Mononuclear cell (primary cell): ENCODE measurements around the gene SLC4A11. TPM values are rescaled to one million over a fixed set of nuclear protein-coding genes. Genes with fewer than 3 reads are reported as not detected.
"Not testable (repeated sequence)": the region's sequence is repeated elsewhere in the genome, so short reads cannot be mapped to it uniquely, and the experiment has no call there.

Source experiments
- H3K27me3 ChIP-seq: 2 replicates; pipeline ENCODE4 v1.6.0; 2011; ENCODE audit warnings: low read length, control low read depth; ENCODE audit not compliant: insufficient read depth
- H3K4me1 ChIP-seq: 2 replicates; pipeline ENCODE4 v1.5.1; 2011; ENCODE audit warnings: mild to moderate bottlenecking, low read length, control low read depth; ENCODE audit not compliant: insufficient read depth
- H3K4me3 ChIP-seq: 2 replicates; pipeline ENCODE4 v1.5.1; 2011; ENCODE audit warnings: mild to moderate bottlenecking, low read length, moderate library complexity
- H3K9me3 ChIP-seq: 2 replicates; pipeline ENCODE4 v1.5.1; 2011; ENCODE audit warnings: low read depth, mild to moderate bottlenecking, control low read depth, low read length
- total RNA-seq: library from RNA; depleted of rRNA; stranded (reverse); fragments of >200 nt; gene quantifications from one replicate; pipeline ENCODE4 v1.2.3, GENCODE V29; 2012

Gene SLC4A11
- total RNA-seq, 1 donor, result 0.21 TPM

GRCh38 chr20:3226864-3227263 is 12.1 kb downstream of the SLC4A11 start:
- Histone ChIP-seq H3K9me3 (no peaks in the 10 kb centered on the region), H3K4me3 (no peak overlapping the region), H3K27me3 (no peaks in the 10 kb centered on the region), H3K4me1 (peaks cover 19% of the 10 kb centered on the region)

DNA sequence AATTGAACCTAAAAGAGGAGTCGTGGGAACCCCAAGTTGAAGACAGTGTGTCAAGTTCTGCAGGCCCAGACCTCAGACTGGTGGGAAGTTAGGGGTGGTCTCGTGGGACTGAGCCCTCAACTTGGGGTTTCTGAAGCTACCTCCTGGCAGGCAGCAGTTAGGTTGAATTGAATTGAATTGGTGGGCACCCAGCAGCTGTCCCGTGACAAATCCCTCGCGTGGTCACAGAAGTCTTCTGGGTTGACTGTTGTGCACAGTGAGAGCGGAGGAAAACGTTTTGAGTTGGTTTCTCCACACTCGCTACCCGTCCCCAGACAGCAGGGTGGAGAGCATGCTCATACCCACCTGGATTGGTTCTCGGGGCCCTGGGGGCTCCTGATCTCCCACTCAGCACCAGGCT is 12.9 kb downstream of the SLC4A11 start:
- H3K4me3 ChIP-seq, result no peak overlapping the region
- H3K27me3 ChIP-seq, result no peaks in the 10 kb centered on the region
- no peaks in the 10 kb centered on the region for H3K9me3 ChIP-seq
- peaks cover 19% of the 10 kb centered on the region for H3K4me1 ChIP-seq

DNA sequence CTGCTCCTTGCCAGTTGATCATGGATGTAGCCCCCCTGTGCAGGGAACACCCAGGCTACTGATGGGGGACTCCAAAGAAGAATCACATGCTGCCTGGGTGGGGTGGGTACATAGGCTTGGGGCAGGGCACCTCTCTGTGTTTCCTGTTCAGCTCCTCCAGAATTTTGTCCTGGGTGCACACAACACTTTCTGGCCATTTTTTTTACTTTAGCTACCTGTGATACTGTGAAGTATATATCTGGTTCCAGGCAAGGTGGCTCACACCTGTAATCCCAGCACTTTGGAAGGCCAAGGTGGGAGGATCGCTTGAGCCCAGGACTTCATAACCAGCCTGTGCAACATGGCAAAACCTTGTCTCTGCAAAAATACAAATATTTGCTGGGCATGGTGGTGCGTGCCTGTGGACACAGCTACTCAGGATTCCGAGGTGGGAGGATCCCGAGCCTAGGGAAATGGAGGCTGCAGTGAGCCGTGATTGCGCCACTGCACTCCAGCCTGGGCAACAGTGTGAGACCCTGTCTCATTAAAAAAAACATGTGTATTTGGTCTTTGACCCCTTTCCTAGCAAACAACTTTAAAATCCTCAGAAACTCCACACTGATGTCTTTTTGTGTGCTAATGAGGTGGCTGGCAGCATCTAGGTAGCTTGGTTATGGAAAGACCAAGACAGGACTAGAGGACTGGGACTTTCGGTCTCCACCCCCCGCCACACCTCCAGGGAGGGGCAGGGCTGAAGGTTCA is 14.1 kb downstream of the SLC4A11 start:
- Histone ChIP-seq H3K9me3 (no peaks in the 10 kb centered on the region), H3K4me3 (no peak overlapping the region), H3K27me3 (no peaks in the 10 kb centered on the region), H3K4me1 (peaks cover 19% of the 10 kb centered on the region)

DNA sequence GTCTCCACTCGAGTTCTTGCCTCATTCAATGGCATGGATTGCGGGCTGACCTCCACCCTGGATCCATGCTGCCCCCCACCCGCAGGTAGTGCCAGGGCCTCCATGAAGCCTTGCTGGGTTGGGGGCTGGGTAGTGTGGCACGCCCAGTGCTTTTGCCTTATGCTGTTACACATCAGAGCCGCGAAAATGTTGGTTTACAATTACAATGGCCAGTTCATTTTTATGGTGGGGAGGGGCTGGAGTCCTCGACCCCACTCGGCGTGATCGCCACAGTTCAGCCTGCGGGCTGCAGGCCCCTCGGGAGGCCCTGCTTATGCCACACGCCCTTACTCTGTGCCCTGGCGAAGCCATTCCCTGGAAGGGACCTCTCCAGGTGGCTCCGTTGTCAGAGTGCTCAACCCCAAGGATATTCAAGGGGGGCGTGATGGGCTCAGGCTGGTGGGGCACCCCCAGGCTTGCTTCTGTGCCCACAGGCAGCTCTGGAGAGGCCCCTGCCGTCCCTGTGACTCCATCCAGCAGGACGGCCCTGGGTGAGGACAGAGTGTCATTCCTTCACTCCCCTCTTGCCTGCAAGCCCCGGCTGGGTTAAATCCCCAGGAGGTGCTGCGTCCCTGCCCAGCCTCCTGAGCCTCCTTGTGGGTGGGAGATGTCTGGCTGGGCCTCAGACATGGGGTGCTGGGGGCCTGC is 14.9 kb downstream of the SLC4A11 start:
- H3K4me3 ChIP-seq, result no peak overlapping the region
- no peaks in the 10 kb centered on the region for H3K9me3 ChIP-seq
- no peaks in the 10 kb centered on the region for H3K27me3 ChIP-seq
- H3K4me1 ChIP-seq, result peaks cover 19% of the 10 kb centered on the region

GRCh38 chr20:3223651-3223993 is 15.4 kb downstream of the SLC4A11 start:
- H3K27me3 ChIP-seq, result no peaks in the 10 kb centered on the region
- no peaks in the 10 kb centered on the region for H3K9me3 ChIP-seq
- no peak overlapping the region for H3K4me3 ChIP-seq
- H3K4me1 ChIP-seq, result peaks cover 23% of the 10 kb centered on the region

GRCh38 chr20:3222635-3223600 is 16.1 kb downstream of the SLC4A11 start:
- no peaks in the 10 kb centered on the region for H3K27me3 ChIP-seq
- H3K9me3 ChIP-seq, result no peaks in the 10 kb centered on the region
- no peak overlapping the region for H3K4me3 ChIP-seq
- peaks cover 28% of the 10 kb centered on the region for H3K4me1 ChIP-seq

DNA sequence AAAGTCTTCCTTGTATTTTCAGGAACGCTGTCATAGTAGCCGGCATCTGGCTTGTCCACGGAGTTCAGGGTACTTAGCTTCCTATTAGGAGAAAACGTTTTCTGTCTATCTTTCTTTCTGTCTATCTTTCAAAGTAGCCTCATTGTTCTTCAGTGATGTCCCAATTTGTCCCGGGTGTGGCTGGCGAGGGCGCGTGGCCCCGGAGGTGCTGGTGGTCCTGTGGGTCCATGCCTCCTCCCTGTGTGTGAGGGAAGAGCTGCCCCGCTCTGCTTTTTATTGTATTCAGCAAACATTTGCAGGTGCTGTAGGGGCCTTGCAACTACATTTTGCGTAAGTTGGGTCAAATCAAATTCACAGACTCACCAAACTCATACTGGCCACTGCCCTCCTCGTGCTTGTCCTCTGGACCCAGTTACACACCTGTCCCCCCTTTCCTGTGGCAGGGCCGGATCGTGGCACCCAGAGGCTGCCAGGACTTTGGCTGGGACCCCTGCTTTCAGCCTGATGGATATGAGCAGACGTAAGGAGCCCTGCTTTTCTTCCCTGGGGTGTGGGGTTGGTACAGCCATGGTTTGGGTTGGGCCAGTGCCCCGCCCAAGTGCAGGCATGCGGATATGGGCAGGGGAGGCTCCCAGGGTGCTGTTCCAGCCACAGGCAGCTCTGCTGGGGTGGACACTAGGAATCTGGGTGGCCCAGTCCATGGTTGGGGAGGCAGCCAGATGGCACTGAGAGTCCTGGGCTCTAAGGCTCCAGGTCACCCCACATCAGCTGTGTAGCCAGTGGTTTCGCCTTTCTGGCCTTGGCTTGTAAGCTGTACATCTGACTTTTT is 17.4 kb downstream of the SLC4A11 start:
- Histone ChIP-seq H3K9me3 (no peaks in the 10 kb centered on the region), H3K4me3 (no peak overlapping the region), H3K27me3 (no peaks in the 10 kb centered on the region), H3K4me1 (peaks cover 28% of the 10 kb centered on the region)

GRCh38 chr20:3218307-3218988 is 20.5 kb downstream of the SLC4A11 start:
- Histone ChIP-seq H3K9me3 (no peaks in the 10 kb centered on the region), H3K4me1 (peaks cover 22% of the 10 kb centered on the region), H3K4me3 (no peak overlapping the region), H3K27me3 (no peaks in the 10 kb centered on the region)

- peaks cover 13% of the 10 kb centered on the region for H3K4me1 ChIP-seq
- not testable (repeated sequence) for H3K27me3 ChIP-seq, H3K4me3 ChIP-seq, H3K9me3 ChIP-seq
Measured at GRCh38 chr20:3215359-3215917, 23.6 kb downstream of the SLC4A11 start.

GRCh38 chr20:3213226-3213625 is 25.8 kb downstream of the SLC4A11 start:
- no peak overlapping the region for H3K4me3 ChIP-seq
- no peaks in the 10 kb centered on the region for H3K9me3 ChIP-seq
- H3K27me3 ChIP-seq, result no peaks in the 10 kb centered on the region
- peaks cover 18% of the 10 kb centered on the region for H3K4me1 ChIP-seq

DNA sequence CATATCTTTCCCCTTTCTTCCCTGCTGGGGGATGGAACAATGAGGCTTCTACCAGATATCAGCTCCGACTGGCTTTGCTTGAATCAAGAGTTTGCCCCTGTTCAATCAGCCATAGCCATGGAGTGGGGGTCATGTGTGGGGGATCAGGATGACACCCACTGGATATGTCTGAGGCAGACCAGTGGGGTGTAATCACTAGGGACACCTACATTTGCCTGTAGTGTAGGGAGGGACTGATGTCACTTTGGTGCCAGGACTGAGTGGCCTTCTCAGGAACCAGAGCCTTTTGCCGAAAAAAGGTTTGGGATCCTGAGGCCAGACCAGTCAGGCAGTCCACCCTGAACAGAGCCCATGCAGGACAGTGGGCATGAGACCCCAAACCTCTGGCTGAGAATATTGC is 28.6 kb downstream of the SLC4A11 start:
- Histone ChIP-seq H3K27me3 (no peaks in the 10 kb centered on the region), H3K4me1 (peaks cover 18% of the 10 kb centered on the region), H3K9me3 (no peaks in the 10 kb centered on the region), H3K4me3 (peak overlapping the region; percentile 95)

GRCh38 chr20:3209946-3210317 is 29.1 kb downstream of the SLC4A11 start:
- peaks cover 18% of the 10 kb centered on the region for H3K4me1 ChIP-seq
- H3K27me3 ChIP-seq, result no peaks in the 10 kb centered on the region
- peak overlapping the region; percentile 95 for H3K4me3 ChIP-seq
- H3K9me3 ChIP-seq, result no peaks in the 10 kb centered on the region

GRCh38 chr20:3209257-3209945 is 29.6 kb downstream of the SLC4A11 start, which contains the start of gene ITPA:
Gene ITPA, plus strand, starts transcription at chr20:3209498. Its CDS starts 54 bp downstream, at chr20:3209552.
- Histone ChIP-seq H3K4me1 (peaks cover 18% of the 10 kb centered on the region), H3K9me3 (no peaks in the 10 kb centered on the region), H3K4me3 (peak within 1 kb of the TSS; percentile 95), H3K27me3 (no peaks in the 10 kb centered on the region)
